ELF-1 (cell line): ENCODE measurements around the gene TMEM154.
A peak's percentile ranks its signal among the peaks of the same experiment; 100 is the strongest.

Experiments
- DNase-seq: peaks from one replicate; pipeline ENCODE4 v3.0.0-alpha.2; 2016; ENCODE audit warnings: low read depth, low spot score

The TMEM154 gene

GRCh38 chr4:152594057-152594456 is 85.7 kb downstream of the TMEM154 start:
- DNase-seq: no peak

DNA sequence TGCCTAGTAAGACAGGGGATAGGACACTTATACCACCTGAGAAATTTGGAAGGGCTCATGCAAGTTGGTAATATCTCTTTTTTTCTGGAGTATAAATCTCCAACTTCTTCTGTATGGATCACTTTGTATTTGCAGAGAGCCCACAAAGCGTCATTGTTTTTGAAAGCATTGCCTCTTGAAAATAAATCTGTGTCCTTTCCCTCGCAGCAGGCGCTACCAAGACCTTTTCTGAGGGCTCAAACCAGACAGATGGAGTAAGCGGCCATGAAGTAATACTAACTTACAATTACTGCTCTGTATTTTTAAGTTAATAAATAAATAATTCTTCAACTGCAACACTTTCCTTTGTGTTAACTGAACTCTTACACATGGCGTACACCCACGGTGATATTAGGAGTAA is 87.9 kb downstream of the TMEM154 start:
- DNase-seq: no peak

DNA sequence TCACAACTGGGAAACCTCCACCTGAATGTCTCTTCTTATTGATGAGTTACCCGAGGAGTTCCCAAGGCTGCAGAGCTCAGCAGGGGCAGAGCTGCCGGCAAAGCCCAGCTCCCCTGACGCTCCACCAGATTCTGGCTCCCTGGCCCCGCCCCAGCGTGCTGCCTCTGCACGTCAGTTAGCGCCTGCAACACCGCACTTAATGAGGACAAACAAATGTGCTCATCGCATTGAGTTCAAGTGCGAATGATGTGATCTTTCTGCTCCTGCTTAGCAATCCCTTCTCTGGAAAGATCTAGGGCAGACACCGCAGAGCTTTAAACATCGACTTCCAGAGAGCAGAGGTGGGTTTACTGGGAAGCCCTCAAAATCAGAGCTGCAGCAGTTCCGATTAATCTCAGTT is 88.4 kb downstream of the TMEM154 start:
- peak; percentile 81 for DNase-seq

- DNase-seq: peak; percentile 37
Observed at GRCh38 chr4:152590179-152591031, 89.4 kb downstream of the TMEM154 start.

- no peak for DNase-seq
Observed at GRCh38 chr4:152588869-152589268, 90.9 kb downstream of the TMEM154 start.

GRCh38 chr4:152587127-152587526 is 92.7 kb downstream of the TMEM154 start:
- no peak for DNase-seq

GRCh38 chr4:152586668-152587067 is 93.1 kb downstream of the TMEM154 start:
- no peak for DNase-seq

- no peak for DNase-seq
Observed at GRCh38 chr4:152585023-152585441, 94.8 kb downstream of the TMEM154 start.

DNA sequence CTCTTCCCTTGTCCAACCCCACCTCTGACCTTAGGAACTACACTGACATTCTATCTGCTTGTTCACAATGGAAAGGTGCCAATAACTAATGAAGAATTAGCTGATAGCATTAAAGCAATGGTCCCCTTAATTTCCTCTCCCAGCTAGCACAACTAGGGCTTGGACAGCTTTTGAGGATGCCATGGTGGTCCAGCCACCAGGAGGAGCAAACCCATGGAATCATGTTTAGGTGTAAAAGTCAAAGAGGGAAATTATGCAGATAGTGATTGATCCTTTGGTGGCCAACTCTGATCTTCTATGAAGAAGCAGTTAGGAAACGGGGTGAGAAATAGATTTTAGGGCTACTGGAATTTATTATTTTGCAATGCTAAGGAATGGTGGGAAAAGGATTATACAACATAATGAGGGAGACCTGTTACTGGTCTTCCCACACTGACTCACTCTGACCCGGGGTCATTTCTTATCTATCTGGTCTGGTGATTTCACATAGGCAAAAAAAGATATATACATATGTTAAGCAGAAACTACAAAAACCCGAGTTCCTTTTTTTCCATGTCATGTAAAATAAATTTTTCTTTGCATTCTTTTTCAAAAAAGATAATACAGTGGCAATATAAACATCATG is 98.1 kb downstream of the TMEM154 start:
- DNase-seq: no peak

DNA sequence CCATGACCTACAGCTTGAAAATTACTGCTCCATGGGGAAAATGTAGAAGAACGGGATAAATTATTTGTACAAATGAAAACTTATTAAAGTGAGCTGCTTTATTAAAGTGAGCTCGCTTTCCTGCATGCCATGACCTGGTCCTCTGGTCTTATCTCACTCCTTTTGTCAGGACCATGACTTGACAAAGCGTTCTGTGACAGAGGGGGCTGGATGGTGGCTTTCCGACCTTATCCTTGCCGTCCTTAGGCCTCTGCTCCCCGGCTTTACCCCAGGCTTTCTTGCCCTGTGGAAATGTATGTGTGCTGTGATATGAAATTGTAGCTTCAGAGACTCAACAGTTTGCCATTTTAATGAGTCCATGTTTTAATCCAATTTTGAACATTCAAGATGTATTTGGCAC is 99.9 kb downstream of the TMEM154 start:
- DNase-seq: no peak

DNA sequence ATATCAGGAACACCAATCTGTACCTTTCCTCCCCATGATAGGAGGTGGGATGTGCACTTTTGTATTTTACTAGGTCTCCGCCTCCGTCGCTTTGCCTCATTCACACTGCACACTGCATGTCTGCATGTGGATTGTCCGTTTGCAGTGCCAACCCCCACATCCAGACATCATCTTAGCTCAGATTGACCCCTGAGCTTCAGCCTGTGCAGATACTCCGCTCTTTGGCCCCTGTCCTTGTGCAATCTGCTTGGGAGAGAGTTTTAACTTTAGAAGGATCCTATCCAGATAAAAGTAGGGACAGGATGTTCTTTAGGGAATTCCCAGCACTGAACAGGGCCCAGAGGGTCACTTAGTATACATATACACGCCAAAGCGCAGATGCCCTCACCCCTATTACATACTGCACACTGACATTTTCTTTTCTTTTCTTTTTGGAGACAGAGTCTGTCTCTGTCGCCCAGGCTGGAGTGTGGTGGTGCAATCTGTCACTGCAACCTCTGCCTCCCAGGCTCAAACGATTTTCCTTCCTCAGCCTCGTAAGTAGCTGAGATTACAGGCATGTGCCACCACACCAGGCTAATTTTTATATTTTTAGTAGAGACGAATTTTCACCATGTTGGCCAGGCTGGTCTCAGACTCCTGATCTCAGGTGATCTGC is 100.6 kb downstream of the TMEM154 start:
- no peak for DNase-seq

GRCh38 chr4:152578670-152579069 is 101.1 kb downstream of the TMEM154 start:
- DNase-seq: no peak

GRCh38 chr4:152577708-152578396 is 101.9 kb downstream of the TMEM154 start:
- DNase-seq: no peak

DNA sequence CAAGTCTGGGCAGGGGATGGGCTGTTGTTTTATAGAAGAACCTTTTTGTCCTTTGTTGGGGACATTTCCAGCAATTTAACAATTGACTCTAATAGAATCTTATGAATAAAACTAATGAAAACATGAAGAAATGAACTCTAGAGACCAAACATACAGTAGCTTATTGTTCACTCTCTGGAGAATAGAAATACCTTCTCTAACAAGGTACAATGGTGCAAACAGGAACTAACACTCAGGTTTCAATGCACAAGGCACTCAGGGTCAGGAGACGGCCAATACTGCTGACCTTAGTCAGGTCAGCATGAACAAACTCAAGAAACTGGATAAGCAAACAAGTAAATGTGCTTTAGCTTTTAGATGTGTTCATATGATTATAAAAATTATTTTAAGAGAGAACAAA is 104.3 kb downstream of the TMEM154 start:
- DNase-seq: no peak

- no peak for DNase-seq
Observed at GRCh38 chr4:152573861-152574260, 105.9 kb downstream of the TMEM154 start.

DNA sequence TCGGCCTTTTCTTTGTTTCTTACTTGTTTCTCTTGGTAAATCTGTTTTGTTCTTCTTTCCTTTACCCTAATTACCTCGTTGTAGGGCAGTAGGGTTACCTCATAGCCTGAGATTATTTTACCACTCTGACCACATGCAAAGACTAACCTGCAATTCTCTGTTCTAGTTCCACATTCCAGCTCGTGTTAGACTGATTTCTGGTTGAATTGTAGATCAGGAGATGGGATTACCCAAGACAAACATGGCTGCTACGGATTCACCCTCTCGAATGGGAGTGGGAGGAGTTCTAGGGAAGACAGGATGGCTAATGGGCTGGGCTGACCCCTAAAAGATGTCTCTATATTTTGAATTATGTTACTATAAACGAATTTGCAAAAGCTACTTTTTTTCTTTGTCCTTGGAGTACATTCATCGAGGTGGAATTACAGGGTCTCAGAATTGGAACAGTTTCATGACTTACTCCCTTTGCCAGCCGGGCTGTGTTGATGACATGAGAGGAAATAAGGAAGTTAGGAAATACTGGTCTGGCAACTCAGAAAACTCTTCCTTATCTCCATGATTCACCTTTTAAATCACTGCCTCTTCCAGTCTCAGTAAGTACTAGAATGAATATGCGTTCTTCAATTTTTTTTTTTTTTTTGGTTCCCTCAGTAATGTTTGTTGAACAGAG is 107.2 kb downstream of the TMEM154 start:
- DNase-seq: no peak

DNA sequence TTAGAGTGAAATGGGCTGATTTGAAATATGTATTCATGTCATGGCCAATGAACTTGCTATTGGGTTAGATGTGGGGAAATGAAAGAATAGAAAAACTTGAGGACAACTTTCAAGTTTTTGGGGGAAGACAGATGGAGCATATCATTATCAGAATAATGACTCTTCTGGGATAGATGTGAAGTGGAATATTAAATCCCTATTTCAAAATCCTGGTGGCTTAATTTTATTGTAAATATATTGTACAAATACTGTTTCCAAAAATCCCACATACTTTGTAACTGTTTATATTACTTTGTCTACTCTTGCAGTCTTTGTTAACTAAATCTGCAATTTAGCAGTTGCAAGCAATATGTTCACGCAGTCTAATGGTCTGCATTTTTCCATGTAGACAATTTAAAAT is 108.0 kb downstream of the TMEM154 start:
- DNase-seq: no peak

DNA sequence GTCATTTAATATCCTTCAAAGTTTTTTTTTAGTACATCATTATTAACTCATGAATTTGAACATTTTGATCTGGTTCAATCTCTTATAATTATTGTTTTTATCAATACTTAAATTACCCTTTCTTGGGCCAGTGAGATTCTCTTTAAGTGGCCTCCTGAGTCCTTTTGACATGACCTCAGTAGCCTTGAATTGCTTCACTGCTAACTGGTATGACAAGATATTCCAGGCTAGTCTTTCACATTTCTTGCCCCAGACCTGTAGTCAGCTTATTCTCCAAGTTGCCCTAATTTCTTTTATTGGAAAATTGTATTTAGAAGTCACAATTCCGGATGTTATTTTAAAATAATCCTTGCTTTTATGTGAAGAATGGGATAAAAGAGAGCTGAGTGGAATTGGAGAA is 108.5 kb downstream of the TMEM154 start:
- no peak for DNase-seq
